Endothelial cell of umbilical vein (primary cell): ENCODE data around the gene C5AR2. TPM values are rescaled to one million over a fixed set of nuclear protein-coding genes. Genes with fewer than 3 reads are reported as not detected.
"Not testable (repeated sequence)": the region's sequence is repeated elsewhere in the genome, so short reads cannot be mapped to it uniquely, and the experiment has no call there.

Experiments
- BruUV-seq: library from RNA; stranded (reverse); fragments of 400-500 nt; replicated peaks from 2 replicates; lab custom pipeline; 2021; lab: Mats Ljungman, UMichigan
- CTCF ChIA-PET: fragments of 300-600, 350-600 bp; sonication (Branson Sonifier 250); formaldehyde crosslinking; loops from one replicate; lab custom pipeline; 2021; ENCODE audit warnings: antibody characterized with exemption, inconsistent platforms; lab: Charles Lee
- POLR2A ChIA-PET: fragments of 300-600, 350-600 bp; sonication (Branson Sonifier 250); formaldehyde crosslinking; loops from one replicate; lab custom pipeline; 2021; ENCODE audit warnings: antibody characterized with exemption, inconsistent platforms; lab: Charles Lee
- DNase-seq: peaks from one replicate; pipeline ENCODE4 v3.0.0-alpha.2; 2011; ENCODE audit warnings: low read depth, low spot score
- FAIRE-seq: peaks from 2 replicates; lab custom pipeline; 2011; peaks lifted over from hg19 to GRCh38; lab: Jason Lieb, UNC
- H2AFZ ChIP-seq: 2 replicates; pipeline ENCODE4 v1.6.0; 2012; ENCODE audit warnings: low read depth, low read length, control low read depth, inconsistent platforms
- H3K27ac ChIP-seq: 2 replicates; pipeline ENCODE4 v1.5.1; 2011; ENCODE audit warnings: low read depth, mild to moderate bottlenecking, control low read depth, low read length, moderate library complexity; ENCODE audit not compliant: insufficient read depth
- H3K27me3 ChIP-seq, 2 experiments: 2 replicates each; pipeline versions ENCODE4 v1.6.0 to v1.6.1; 2011; ENCODE audit warnings: low read length in 2 of 2, mixed read lengths in 1 of 2; ENCODE audit not compliant: control insufficient read depth in 2 of 2, insufficient read depth in 2 of 2
- H3K36me3 ChIP-seq, 2 experiments: 2 replicates in 1 of 2; 3 replicates in 1 of 2; pipeline ENCODE4 v1.5.1; 2011; ENCODE audit warnings: low read length in 2 of 2, mild to moderate bottlenecking in 1 of 2, moderate library complexity in 1 of 2; ENCODE audit not compliant: control insufficient read depth in 2 of 2, insufficient read depth in 2 of 2; ENCODE audit errors: extremely low read depth in 1 of 2
- H3K4me1 ChIP-seq: 3 replicates; pipeline ENCODE4 v1.5.1; 2011; ENCODE audit warnings: mild to moderate bottlenecking, low read length; ENCODE audit not compliant: control insufficient read depth, insufficient read depth; ENCODE audit errors: extremely low read depth
- H3K4me2 ChIP-seq: 2 replicates; pipeline ENCODE4 v1.6.1; 2011; ENCODE audit warnings: low read length, control low read depth, mixed read lengths; ENCODE audit not compliant: insufficient read depth
- H3K4me3 ChIP-seq, 3 experiments: fragments of 200-600 bp in 1 of 3; sonication (generic), shearing (Covaris generic) in 1 of 3; replicated peaks in 1 of 3; 2 replicates each; pipeline ENCODE4 v1.5.1; 2011 to 2016; ENCODE audit warnings: control low read depth in 3 of 3, low read length in 3 of 3, mild to moderate bottlenecking in 2 of 3, inconsistent platforms in 1 of 3, low read depth in 1 of 3, moderate library complexity in 1 of 3; ENCODE audit not compliant: insufficient read depth in 1 of 3
- H3K79me2 ChIP-seq: 2 replicates; pipeline ENCODE4 v1.6.0; 2012; ENCODE audit warnings: low read length, inconsistent platforms; ENCODE audit not compliant: control insufficient read depth, insufficient read depth
- H3K9ac ChIP-seq: replicated peaks from 2 replicates; pipeline ENCODE3; 2011; ENCODE audit warnings: low read length, control low read depth; ENCODE audit not compliant: insufficient read depth; ENCODE audit errors: extremely low read depth
- H3K9me1 ChIP-seq: replicated peaks from 3 replicates; pipeline ENCODE4 v1.6.0; 2011; ENCODE audit warnings: mild to moderate bottlenecking, low read length; ENCODE audit not compliant: control insufficient read depth, insufficient read depth; ENCODE audit errors: extremely low read depth
- H3K9me3 ChIP-seq: replicated peaks from 2 replicates; pipeline ENCODE4 v1.5.1; 2012; ENCODE audit warnings: low read length, inconsistent platforms; ENCODE audit not compliant: control insufficient read depth, insufficient read depth
- H4K20me1 ChIP-seq: replicated peaks from 2 replicates; pipeline ENCODE3; 2011; ENCODE audit warnings: mild to moderate bottlenecking, low read length; ENCODE audit not compliant: control insufficient read depth, insufficient read depth; ENCODE audit errors: extremely low read depth
- CTCF ChIP-seq, 2 donors: IDR thresholded peaks; 1 replicate in 1 of 2; 2 replicates in 1 of 2; pipeline ENCODE4 v1.5.1; 2011; ENCODE audit warnings: low read length in 2 of 2, mild to moderate bottlenecking in 2 of 2, moderate library complexity in 2 of 2, control low read depth in 1 of 2, inconsistent platforms in 1 of 2, low read depth in 1 of 2; ENCODE audit not compliant: insufficient read depth in 1 of 2; ENCODE audit errors: extremely low read depth in 1 of 2
- EZH2 ChIP-seq: IDR thresholded peaks from 2 replicates; pipeline ENCODE4 v1.6.1; 2012; ENCODE audit warnings: borderline replicate concordance, low read depth, mild to moderate bottlenecking, moderate library complexity, low read length, inconsistent platforms; ENCODE audit not compliant: severe bottlenecking
- FOS ChIP-seq: IDR thresholded peaks from 2 replicates; pipeline ENCODE4 v1.6.1; 2011; ENCODE audit warnings: mild to moderate bottlenecking, low read length, moderate library complexity, borderline replicate concordance; ENCODE audit not compliant: insufficient read depth
- GATA2 ChIP-seq: IDR thresholded peaks from 2 replicates; pipeline ENCODE4 v1.7.0; 2011; ENCODE audit warnings: low read depth, mild to moderate bottlenecking, moderate library complexity, mixed read lengths, low read length; ENCODE audit not compliant: insufficient read length, insufficient read depth
- JUN ChIP-seq: IDR thresholded peaks from 2 replicates; pipeline ENCODE4 v1.6.1; 2011; ENCODE audit warnings: borderline replicate concordance, low read depth; ENCODE audit not compliant: insufficient read length, insufficient read depth
- MAX ChIP-seq: IDR thresholded peaks from 2 replicates; pipeline ENCODE4 v1.6.1; 2011; ENCODE audit not compliant: insufficient read depth, insufficient read length
- MYC ChIP-seq: IDR thresholded peaks from one replicate; pipeline ENCODE4 v1.6.1; 2011; ENCODE audit warnings: mild to moderate bottlenecking, low read depth, low read length
- POLR2A ChIP-seq: IDR thresholded peaks from 2 replicates; pipeline ENCODE4 v1.6.1; 2012; ENCODE audit warnings: low read depth, mild to moderate bottlenecking, control low read depth, low read length
- POLR2AphosphoS5 ChIP-seq: IDR thresholded peaks from 2 replicates; pipeline ENCODE4 v1.6.1; 2012; ENCODE audit warnings: low read depth, mild to moderate bottlenecking, control low read depth, low read length, moderate library complexity; ENCODE audit not compliant: insufficient read depth
- dilution Hi-C: fragments of 300-500 bp; cut with MboI; formaldehyde crosslinking; loops from one replicate; pipeline ENCODE4 v1.15.0; 2019; ENCODE audit warnings: low sequenced_read_pairs; ENCODE audit not compliant: extremely low pct_ligation_motif_present
- intact Hi-C: fragments of 100-400 bp; cut with micrococcal nuclease; formaldehyde crosslinking; loops from one replicate; pipeline ENCODE4 v1.10.0; 2022
- polyA plus RNA-seq, 4 experiments: library from polyadenylated mRNA; depleted of rRNA in 3 of 4; stranded (reverse) in 3 of 4; unstranded in 1 of 4; fragments of >200 nt; gene quantifications; 2 replicates each; pipeline versions ENCODE4 v1.2.1 to v1.2.3, GENCODE V29; 2011 to 2012; ENCODE audit warnings: missing spikeins in 1 of 4
- total RNA-seq: library from RNA; stranded (reverse); gene quantifications from 2 replicates; pipeline ENCODE4 v1.2.3, GENCODE V29; 2021

Gene C5AR2
- total and polyA plus RNA-seq, 2 donors (not counting 3 experiments of a cell fraction or from before 2014, with no cell fraction given): not detected

GRCh38 chr19:47300867-47301266 is 31.1 kb upstream of the C5AR2 start:
- H3K79me2 ChIP-seq, FAIRE-seq, H3K9me1 ChIP-seq, H4K20me1 ChIP-seq, H3K27ac ChIP-seq, intact Hi-C loops, BruUV-seq, dilution Hi-C loops, H3K27me3 ChIP-seq, H3K4me1 ChIP-seq, H3K36me3 ChIP-seq, H3K9me3 ChIP-seq, H3K9ac ChIP-seq, H3K4me2 ChIP-seq, H3K4me3 ChIP-seq, DNase-seq, H2AFZ ChIP-seq: not testable (repeated sequence)
- ChIA-PET CTCF (interaction anchor here (0.8 to 1.2 kb wide), 2 partner anchors 48 to 127 kb away, joined by 3 to 4 read pairs; partner anchors contain the start of gene DHX34), POLR2A (interaction anchor here (0.6 kb wide), 1 partner anchor 75 kb away, joined by 6 read pairs; no protein-coding TSS in a partner anchor)

- Histone ChIP-seq H2AFZ (no peak overlapping the region), H3K27me3 (no peaks in the 10 kb centered on the region), H4K20me1 (no peaks in the 10 kb centered on the region), H3K4me1 (no peaks in the 10 kb centered on the region), H3K9me1 (no peaks in the 10 kb centered on the region), H3K4me3 (no peak overlapping the region), H3K9ac (no peak overlapping the region), H3K4me2 (no peak overlapping the region), H3K36me3 (no peaks in the 10 kb centered on the region), H3K9me3 (no peaks in the 10 kb centered on the region), H3K79me2 (no peaks in the 10 kb centered on the region), H3K27ac (no peak overlapping the region)
- no peak for FAIRE-seq
- POLR2A ChIA-PET: no interaction called here
- intact Hi-C loops (no loop called here), dilution Hi-C loops (no loop called here)
- DNase-seq: no peak
- TF ChIP-seq JUN (no peak), POLR2A (no peak), MAX (no peak), GATA2 (no peak), CTCF (IDR thresholded peaks at IDR 0.05; ENCODE audit: extremely low read depth in 1 of 2, insufficient read depth in 1 of 2, low read depth in 1 of 2, low read length in 2 of 2) (no peak), MYC (no peak), FOS (no peak), EZH2 (no peak), POLR2AphosphoS5 (no peak)
- CTCF ChIA-PET: interaction anchor here (1.0 kb wide), 1 partner anchor 89 kb away, joined by 5 read pairs; no protein-coding TSS in a partner anchor
- BruUV-seq: no TSS peak
Measured at GRCh38 chr19:47302249-47302648, 29.7 kb upstream of the C5AR2 start.
